ENCODE measurements around the gene LXN. TPM values are rescaled to one million over a fixed set of nuclear protein-coding genes. Genes with fewer than 3 reads are reported as not detected.
A peak's percentile ranks its signal among the peaks of the same experiment; 100 is the strongest.

Gene LXN
- total RNA-seq = 10 to 100 TPM; 12.0 to 55.5 (median 40.3) TPM

DNA sequence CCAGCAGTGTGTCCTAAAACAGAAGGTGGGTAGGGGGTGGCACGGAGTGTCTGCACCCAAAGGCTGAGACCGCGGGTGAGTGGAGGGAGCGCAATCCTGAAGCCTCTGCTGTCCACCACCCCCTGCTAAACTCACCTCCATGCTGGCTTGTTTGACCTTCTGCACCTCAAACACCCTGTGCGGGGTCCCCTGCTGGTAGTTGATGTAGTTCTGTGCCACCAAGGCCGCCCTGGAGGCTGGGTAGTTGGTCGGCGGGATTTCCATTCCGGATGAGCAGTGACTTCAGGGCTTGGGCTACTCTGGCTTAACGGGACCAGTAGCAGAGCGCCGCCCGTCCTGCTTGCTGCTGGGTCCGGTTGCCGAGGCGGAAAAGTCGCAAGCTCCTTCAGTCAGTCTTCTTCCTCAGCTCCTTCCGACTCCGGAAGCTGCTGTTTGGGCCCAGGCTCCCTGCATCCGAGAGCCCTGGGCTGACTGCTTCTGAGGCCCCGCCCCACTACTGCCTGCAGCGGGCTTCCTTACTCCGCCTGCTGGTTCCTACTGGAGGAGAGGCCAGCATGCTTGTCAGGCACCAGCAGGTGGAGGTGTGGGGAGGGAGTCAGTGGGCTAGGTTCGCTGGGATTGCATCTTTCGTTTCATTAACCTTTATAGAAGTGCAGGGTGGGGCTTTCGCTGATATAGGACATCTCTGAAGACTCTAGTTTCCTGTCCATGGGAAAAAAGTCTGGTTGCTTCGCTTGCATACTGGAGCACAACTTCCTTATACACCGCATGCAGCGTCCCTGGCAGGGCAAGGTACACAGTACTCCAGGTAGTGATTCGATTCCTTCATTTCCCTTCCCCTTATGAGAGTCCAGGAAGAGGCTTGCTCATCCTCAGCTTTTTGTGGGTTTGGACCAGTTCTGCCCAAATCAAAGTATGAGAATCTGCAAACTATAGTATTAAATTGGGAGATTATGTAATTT is at the start of gene LXN:
Gene LXN (minus strand): TSS at position 434 of the 962 bp plus-strand sequence. CDS start 170 bp downstream, at position 264.
- Histone ChIP-seq H3K36me3 (no peaks in the 10 kb centered on the region), H3K27me3 (no peaks in the 10 kb centered on the region), H3K4me3 (peak within 1 kb of the TSS; percentile 47 to 84 (median 70)), H3K4me1 (no peaks in the 10 kb centered on the region), H3K9me3 (no peaks in the 10 kb centered on the region), H3K27ac (peak within 1 kb of the TSS; percentile 86 to 91)
- TF ChIP-seq POLR2AphosphoS5 (IDR thresholded peaks at IDR 0.05) (peak; percentile 14 to 73 (median 25)), POLR2A (IDR thresholded peaks at IDR 0.05) (no peak)
- TF ChIP-seq, protein P1, sequence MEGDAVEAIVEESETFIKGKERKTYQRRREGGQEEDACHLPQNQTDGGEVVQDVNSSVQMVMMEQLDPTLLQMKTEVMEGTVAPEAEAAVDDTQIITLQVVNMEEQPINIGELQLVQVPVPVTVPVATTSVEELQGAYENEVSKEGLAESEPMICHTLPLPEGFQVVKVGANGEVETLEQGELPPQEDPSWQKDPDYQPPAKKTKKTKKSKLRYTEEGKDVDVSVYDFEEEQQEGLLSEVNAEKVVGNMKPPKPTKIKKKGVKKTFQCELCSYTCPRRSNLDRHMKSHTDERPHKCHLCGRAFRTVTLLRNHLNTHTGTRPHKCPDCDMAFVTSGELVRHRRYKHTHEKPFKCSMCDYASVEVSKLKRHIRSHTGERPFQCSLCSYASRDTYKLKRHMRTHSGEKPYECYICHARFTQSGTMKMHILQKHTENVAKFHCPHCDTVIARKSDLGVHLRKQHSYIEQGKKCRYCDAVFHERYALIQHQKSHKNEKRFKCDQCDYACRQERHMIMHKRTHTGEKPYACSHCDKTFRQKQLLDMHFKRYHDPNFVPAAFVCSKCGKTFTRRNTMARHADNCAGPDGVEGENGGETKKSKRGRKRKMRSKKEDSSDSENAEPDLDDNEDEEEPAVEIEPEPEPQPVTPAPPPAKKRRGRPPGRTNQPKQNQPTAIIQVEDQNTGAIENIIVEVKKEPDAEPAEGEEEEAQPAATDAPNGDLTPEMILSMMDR (IDR thresholded peaks at IDR 0.05) = peak; percentile 38 to 69 (median 53)
- peak; percentile 83 to 84 for DNase-seq (ENCODE audit: low spot score in 2 of 2)
- intact Hi-C loops (cut with DNase I; ENCODE audit: low total_unique reads) = no loop called here

- no peaks in the 10 kb centered on the region for H3K27me3 ChIP-seq
- no peak overlapping the region for H3K27ac ChIP-seq
- intact Hi-C loops (cut with DNase I; ENCODE audit: low total_unique reads) = no loop called here
- H3K4me3 ChIP-seq = no peak overlapping the region
- TF ChIP-seq POLR2A (IDR thresholded peaks at IDR 0.05) = no peak
- TF ChIP-seq, protein P1 (IDR thresholded peaks at IDR 0.05) = no peak
- no peak for TF ChIP-seq POLR2AphosphoS5 (IDR thresholded peaks at IDR 0.05)
- peaks cover 0 to 11% of the 10 kb centered on the region in 2 donors for H3K4me1 ChIP-seq
- no peak for DNase-seq (ENCODE audit: low spot score in 2 of 2)
- H3K36me3 ChIP-seq = no peaks in the 10 kb centered on the region
- no peaks in the 10 kb centered on the region for H3K9me3 ChIP-seq
These were observed 49.7 kb upstream of the LXN start for GRCh38 chr3:158722108-158722507.

GRCh38 chr3:158718490-158719170 is 46.2 kb upstream of the LXN start:
- peak overlapping the region in 1 of 2 donors; percentile 9 for H3K27ac ChIP-seq
- TF ChIP-seq, protein P1 (IDR thresholded peaks at IDR 0.05) = no peak
- TF ChIP-seq POLR2AphosphoS5 (IDR thresholded peaks at IDR 0.05) = no peak
- TF ChIP-seq POLR2A (IDR thresholded peaks at IDR 0.05) = no peak
- DNase-seq (ENCODE audit: low spot score in 2 of 2) = no peak
- no peaks in the 10 kb centered on the region for H3K9me3 ChIP-seq
- no peak overlapping the region for H3K4me3 ChIP-seq
- no peaks in the 10 kb centered on the region for H3K27me3 ChIP-seq
- intact Hi-C loops (cut with DNase I; ENCODE audit: low total_unique reads) = no loop called here
- no peaks in the 10 kb centered on the region for H3K36me3 ChIP-seq
- peaks cover 0 to 7% of the 10 kb centered on the region in 2 donors for H3K4me1 ChIP-seq

DNA sequence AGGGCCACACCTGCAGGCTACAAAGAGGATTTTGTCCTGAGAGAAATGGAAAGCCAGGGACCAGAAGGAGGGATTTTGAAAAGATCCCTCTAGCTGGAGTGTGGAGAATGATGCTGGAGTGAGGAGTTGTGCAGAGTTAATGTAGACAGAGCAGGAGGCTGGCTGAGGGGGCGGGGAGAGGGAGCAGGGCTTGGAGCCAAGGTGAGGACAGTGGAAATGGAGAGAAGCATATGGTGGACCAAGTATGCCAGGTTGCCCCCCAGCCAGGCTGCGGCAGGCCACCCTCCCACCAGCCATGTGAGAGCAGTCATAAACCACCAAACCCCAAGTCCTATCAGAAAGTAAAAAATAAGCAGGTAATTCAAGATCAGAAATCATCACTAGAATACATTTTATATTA is 45.1 kb upstream of the LXN start:
- intact Hi-C loops (cut with DNase I; ENCODE audit: low total_unique reads) = no loop called here
- TF ChIP-seq POLR2A (IDR thresholded peaks at IDR 0.05) = no peak
- TF ChIP-seq, protein P1 (IDR thresholded peaks at IDR 0.05) = no peak
- no peak for DNase-seq (ENCODE audit: low spot score in 2 of 2)
- H3K27ac ChIP-seq = peak overlapping the region in 1 of 2 donors; percentile 35
- peaks cover 0 to 7% of the 10 kb centered on the region in 2 donors for H3K4me1 ChIP-seq
- H3K4me3 ChIP-seq = no peak overlapping the region
- no peaks in the 10 kb centered on the region for H3K27me3 ChIP-seq
- H3K36me3 ChIP-seq = no peaks in the 10 kb centered on the region
- no peaks in the 10 kb centered on the region for H3K9me3 ChIP-seq

Measured in breast epithelium (tissue), 4 donors.